K562 (cell line): ENCODE data around the gene UNC5B. TPM values are rescaled to one million over a fixed set of nuclear protein-coding genes. Genes with fewer than 3 reads are reported as not detected.

ENCODE experiments used
- HDAC6 ChIP-seq: IDR thresholded peaks from 2 replicates; pipeline ENCODE4 v1.6.1; 2012; ENCODE audit warnings: low read depth, mild to moderate bottlenecking, control low read depth, inconsistent platforms, low read length, moderate library complexity
- MAZ ChIP-seq, 2 experiments: fragments of 450-650 bp in 1 of 2; sonication (generic) in 1 of 2; formaldehyde crosslinking; IDR thresholded peaks in 1 of 2; conservative IDR thresholded peaks in 1 of 2; 2 replicates each; pipeline versions ENCODE4 v1.4.0 to v1.5.0; 2020; ENCODE audit warnings: mild to moderate bottlenecking in 1 of 2, missing genetic modification reagents in 1 of 2
- TFAP4 ChIP-seq: sonication (generic); formaldehyde crosslinking; IDR thresholded peaks from 2 replicates; pipeline ENCODE4 v1.8.0; 2022; ENCODE audit warnings: missing genetic modification reagents, mild to moderate bottlenecking, moderate library complexity, borderline replicate concordance
- VEZF1 ChIP-seq: fragments of 200-800 bp; sonication (Bioruptor generic); IDR thresholded peaks from 2 replicates; pipeline ENCODE4 v1.6.1; 2017; ENCODE audit warnings: missing genetic modification characterization, missing compliant biosample characterization
- ZNF133 ChIP-seq: fragments of 250-450 bp; sonication (Bioruptor Pico); IDR thresholded peaks from 2 replicates; pipeline ENCODE4 v1.4.0; 2020; ENCODE audit warnings: mild to moderate bottlenecking
- ZNF589 ChIP-seq: fragments of 200-800 bp; sonication (Bioruptor generic); IDR thresholded peaks from 2 replicates; pipeline ENCODE4 v1.6.1; 2016; ENCODE audit warnings: low read depth, missing genetic modification characterization, missing compliant biosample characterization
- ZNF76 ChIP-seq: fragments of 250-450 bp; sonication (Bioruptor Pico); IDR thresholded peaks from 2 replicates; pipeline ENCODE4 v1.4.0; 2020; ENCODE audit warnings: mild to moderate bottlenecking, moderate library complexity, borderline replicate concordance
- ZNF778 ChIP-seq: fragments of 450-650 bp; formaldehyde crosslinking; IDR thresholded peaks from 2 replicates; pipeline ENCODE4 v1.4.0; 2020; ENCODE audit warnings: mild to moderate bottlenecking, moderate library complexity
- polyA plus RNA-seq, 8 experiments: library from polyadenylated mRNA; depleted of rRNA in 4 of 8; stranded (reverse) in 5 of 8; unstranded in 3 of 8; fragments of >200 nt; fragmentation: Nextera tagmentation in 2 of 8; fragmentation: Illumina TruSeq in 1 of 8; extraction: Ambion mirVana in 2 of 8; extraction: Trizol in 1 of 8; gene quantifications; 2 replicates each; pipeline versions ENCODE4 v1.2.1 to v1.2.3, GENCODE V29; 2011 to 2014; ENCODE audit warnings: inconsistent platforms in 1 of 8, missing spikeins in 1 of 8
- total RNA-seq, 7 experiments: library from RNA; depleted of rRNA in 6 of 7; stranded (reverse); fragments of >200 nt in 6 of 7; fragmentation: Illumina TruSeq in 2 of 7; extraction: Trizol in 2 of 7; gene quantifications; 2 replicates each; pipeline versions ENCODE4 v1.2.1 to v1.2.3, GENCODE V29; 2011 to 2021; ENCODE audit warnings: low replicate concordance in 1 of 7
- TF ChIP-seq, protein P1 (sequence below): fragments of 450-650 bp; formaldehyde crosslinking; IDR thresholded peaks from 2 replicates; pipeline ENCODE4 v1.4.0; 2020; ENCODE audit warnings: mild to moderate bottlenecking, moderate library complexity
- TF ChIP-seq, protein P2 (sequence below), 3 experiments: IDR thresholded peaks in 2 of 3; conservative IDR thresholded peaks in 1 of 3; 2 replicates each; pipeline ENCODE4 v1.5.1; 2011 to 2012; ENCODE audit warnings: low read length in 3 of 3, mild to moderate bottlenecking in 3 of 3, control low read depth in 2 of 3, improper control_type of control experiment in 1 of 3, inconsistent platforms in 1 of 3, low read depth in 1 of 3, mixed read lengths in 1 of 3, moderate library complexity in 1 of 3; ENCODE audit not compliant: insufficient read depth in 2 of 3

UNC5B gene
- total and polyA plus RNA-seq, 9 of the 15 experiments (the other 6 are each of a cell fraction or from before 2014, with no cell fraction given): 0.10 to 8.4 (median 2.1) TPM

DNA sequence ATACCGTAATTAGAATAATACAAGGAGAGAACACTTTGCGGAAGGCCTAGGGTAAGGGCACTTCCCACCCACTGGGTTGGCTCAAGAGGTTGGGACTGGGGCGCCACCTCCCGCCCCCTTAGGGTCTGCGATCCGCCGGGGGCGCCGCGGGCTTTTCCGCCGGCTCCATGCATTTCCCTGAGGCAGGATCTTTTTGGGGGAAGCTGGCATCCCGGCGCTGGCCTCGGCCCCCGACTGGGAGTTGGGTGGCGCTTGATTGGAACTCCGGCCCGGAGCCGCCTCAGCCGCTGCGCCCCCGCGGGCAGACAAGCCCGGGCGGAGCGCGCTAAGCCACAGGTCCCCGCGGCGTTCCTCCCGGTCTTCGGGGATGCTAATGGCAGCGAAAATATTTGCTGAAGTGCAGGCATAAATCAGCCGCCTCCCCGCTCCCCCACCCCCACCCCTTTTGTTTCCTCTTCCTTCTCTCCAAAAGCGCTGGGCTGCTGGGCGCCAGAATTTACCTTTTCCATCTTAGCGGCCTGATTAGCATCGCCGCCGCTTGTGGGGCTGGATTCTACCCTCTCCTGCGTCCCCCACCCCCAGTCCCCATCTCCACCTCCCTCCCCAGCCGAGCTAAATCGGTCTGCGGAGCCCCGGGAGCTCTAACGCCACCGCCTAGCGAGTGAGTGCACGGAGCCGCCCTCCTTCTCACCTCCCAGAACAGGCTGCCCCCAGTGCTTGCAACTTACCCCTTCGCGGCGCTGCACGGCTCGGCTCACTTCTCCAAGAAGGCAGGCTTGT, 5.1 kb downstream of the UNC5B start (continued):
- TF ChIP-seq VEZF1 (peak; percentile 68), ZNF589 (CRISPR knock-in tag) (0 out of 2 replicates have a peak, but pooled peaks have one; percentile 27), HDAC6 (peak; percentile 85; the same call in 1 of the 2 replicates), ZNF76 (CRISPR knock-in tag) (0 out of 2 replicates have a peak, but pooled peaks have one; percentile 28), TFAP4 (CRISPR knock-in tag) (0 out of 2 replicates have a peak, but pooled peaks have one; percentile 15), ZNF778 (CRISPR knock-in tag) (no peak), MAZ (CRISPR knock-in tag; conservative IDR thresholded peaks at IDR 0.05 in 1 of 2, IDR thresholded peaks at IDR 0.05 in 1 of 2) (peak in 1 of 2 experiments; percentile 40; a peak in 2 of 4 replicates), ZNF133 (CRISPR knock-in tag) (0 out of 2 replicates have a peak, but pooled peaks have one; percentile 26)
- TF ChIP-seq, protein P1, sequence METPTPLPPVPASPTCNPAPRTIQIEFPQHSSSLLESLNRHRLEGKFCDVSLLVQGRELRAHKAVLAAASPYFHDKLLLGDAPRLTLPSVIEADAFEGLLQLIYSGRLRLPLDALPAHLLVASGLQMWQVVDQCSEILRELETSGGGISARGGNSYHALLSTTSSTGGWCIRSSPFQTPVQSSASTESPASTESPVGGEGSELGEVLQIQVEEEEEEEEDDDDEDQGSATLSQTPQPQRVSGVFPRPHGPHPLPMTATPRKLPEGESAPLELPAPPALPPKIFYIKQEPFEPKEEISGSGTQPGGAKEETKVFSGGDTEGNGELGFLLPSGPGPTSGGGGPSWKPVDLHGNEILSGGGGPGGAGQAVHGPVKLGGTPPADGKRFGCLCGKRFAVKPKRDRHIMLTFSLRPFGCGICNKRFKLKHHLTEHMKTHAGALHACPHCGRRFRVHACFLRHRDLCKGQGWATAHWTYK (CRISPR knock-in tag): 0 out of 2 replicates have a peak, but pooled peaks have one; percentile 20
- TF ChIP-seq, protein P2, sequence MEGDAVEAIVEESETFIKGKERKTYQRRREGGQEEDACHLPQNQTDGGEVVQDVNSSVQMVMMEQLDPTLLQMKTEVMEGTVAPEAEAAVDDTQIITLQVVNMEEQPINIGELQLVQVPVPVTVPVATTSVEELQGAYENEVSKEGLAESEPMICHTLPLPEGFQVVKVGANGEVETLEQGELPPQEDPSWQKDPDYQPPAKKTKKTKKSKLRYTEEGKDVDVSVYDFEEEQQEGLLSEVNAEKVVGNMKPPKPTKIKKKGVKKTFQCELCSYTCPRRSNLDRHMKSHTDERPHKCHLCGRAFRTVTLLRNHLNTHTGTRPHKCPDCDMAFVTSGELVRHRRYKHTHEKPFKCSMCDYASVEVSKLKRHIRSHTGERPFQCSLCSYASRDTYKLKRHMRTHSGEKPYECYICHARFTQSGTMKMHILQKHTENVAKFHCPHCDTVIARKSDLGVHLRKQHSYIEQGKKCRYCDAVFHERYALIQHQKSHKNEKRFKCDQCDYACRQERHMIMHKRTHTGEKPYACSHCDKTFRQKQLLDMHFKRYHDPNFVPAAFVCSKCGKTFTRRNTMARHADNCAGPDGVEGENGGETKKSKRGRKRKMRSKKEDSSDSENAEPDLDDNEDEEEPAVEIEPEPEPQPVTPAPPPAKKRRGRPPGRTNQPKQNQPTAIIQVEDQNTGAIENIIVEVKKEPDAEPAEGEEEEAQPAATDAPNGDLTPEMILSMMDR (IDR thresholded peaks at IDR 0.05 in 2 of 3, conservative IDR thresholded peaks at IDR 0.05 in 1 of 3; ENCODE audit: insufficient read depth in 2 of 3, low read depth in 1 of 3, low read length in 3 of 3): peak in 1 of 3 experiments; percentile 12; a peak in 1 of 6 replicates
